GM18873 (cell line): ENCODE measurements around the gene SELENOO.

Source experiments
- ATAC-seq: cut with Tn5 transposase; IDR thresholded peaks from one replicate; pipeline ENCODE4 v1.9.1; 2021; ENCODE audit warnings: mild to moderate bottlenecking, moderate library complexity, moderate number of reproducible peaks; ENCODE audit not compliant: unreplicated experiment, low FRiP score

SELENOO gene

GRCh38 chr22:50183141-50183971, 17.5 kb upstream of the SELENOO start:
- ATAC-seq: no peak

GRCh38 chr22:50184004-50184901, 16.6 kb upstream of the SELENOO start:
- ATAC-seq: no peak

- no peak for ATAC-seq
Observed at GRCh38 chr22:50184902-50185374, 15.9 kb upstream of the SELENOO start.

- ATAC-seq: no peak
Observed at GRCh38 chr22:50185375-50186087, 15.3 kb upstream of the SELENOO start, which contains the start of gene TRABD. Gene TRABD, plus strand, starts transcription at chr22:50185913. Its CDS starts 7,148 bp downstream, at chr22:50193061.

- ATAC-seq: no peak
Observed at GRCh38 chr22:50186181-50186714, 14.6 kb upstream of the SELENOO start.

GRCh38 chr22:50186761-50187523, 13.9 kb upstream of the SELENOO start:
- no peak for ATAC-seq

GRCh38 chr22:50188356-50188755, 12.5 kb upstream of the SELENOO start:
- no peak for ATAC-seq

- ATAC-seq: no peak
Observed at GRCh38 chr22:50189184-50189848, 11.5 kb upstream of the SELENOO start.

- no peak for ATAC-seq
Observed at GRCh38 chr22:50189849-50190181, 11.0 kb upstream of the SELENOO start.

GRCh38 chr22:50190182-50190940, 10.4 kb upstream of the SELENOO start:
- ATAC-seq: peak; percentile 33

GRCh38 chr22:50190941-50191741, 9.7 kb upstream of the SELENOO start:
- ATAC-seq: no peak

- ATAC-seq: no peak
Observed at GRCh38 chr22:50192436-50193204, 8.2 kb upstream of the SELENOO start.

GRCh38 chr22:50193621-50194020, 7.2 kb upstream of the SELENOO start:
- no peak for ATAC-seq

- no peak for ATAC-seq
Observed at GRCh38 chr22:50194037-50194805, 6.6 kb upstream of the SELENOO start.

GRCh38 chr22:50196256-50196655, 4.6 kb upstream of the SELENOO start:
- no peak for ATAC-seq
